ENCODE data around the gene NDUFA1.

DNA sequence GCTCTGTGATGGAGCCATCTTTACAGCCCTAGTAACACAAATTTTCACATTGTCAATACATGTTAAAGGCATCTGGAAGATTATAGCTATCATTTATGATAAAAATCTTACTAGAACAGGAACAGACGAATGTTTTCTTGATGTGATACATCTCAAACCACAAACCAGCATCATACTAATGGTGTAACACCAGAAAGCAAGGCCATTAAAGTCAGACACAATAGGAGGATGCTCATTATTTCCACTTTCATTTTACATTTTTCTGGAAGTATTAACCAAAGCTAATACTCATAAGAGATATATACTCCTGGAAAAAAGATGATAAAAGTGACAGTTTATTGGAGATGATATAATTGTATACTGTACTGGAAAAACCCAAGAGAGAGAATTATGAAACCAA lies 29.3 kb downstream of the NDUFA1 start:
- no peak for TF ChIP-seq EZH2 (IDR thresholded peaks at IDR 0.05; ENCODE audit: borderline replicate concordance, low read length)
- no peak for TF ChIP-seq CTCF (IDR thresholded peaks at IDR 0.05; ENCODE audit: low read length)
